HG02870 (cell line): ENCODE data around the gene ARIH2.
A peak's percentile ranks its signal among the peaks of the same experiment; 100 is the strongest.

ENCODE experiments used
- ATAC-seq: cut with Tn5 transposase; IDR thresholded peaks from one replicate; pipeline ENCODE4 v1.9.1; 2021; ENCODE audit warnings: mild to moderate bottlenecking, moderate library complexity; ENCODE audit not compliant: unreplicated experiment

ARIH2 gene

DNA sequence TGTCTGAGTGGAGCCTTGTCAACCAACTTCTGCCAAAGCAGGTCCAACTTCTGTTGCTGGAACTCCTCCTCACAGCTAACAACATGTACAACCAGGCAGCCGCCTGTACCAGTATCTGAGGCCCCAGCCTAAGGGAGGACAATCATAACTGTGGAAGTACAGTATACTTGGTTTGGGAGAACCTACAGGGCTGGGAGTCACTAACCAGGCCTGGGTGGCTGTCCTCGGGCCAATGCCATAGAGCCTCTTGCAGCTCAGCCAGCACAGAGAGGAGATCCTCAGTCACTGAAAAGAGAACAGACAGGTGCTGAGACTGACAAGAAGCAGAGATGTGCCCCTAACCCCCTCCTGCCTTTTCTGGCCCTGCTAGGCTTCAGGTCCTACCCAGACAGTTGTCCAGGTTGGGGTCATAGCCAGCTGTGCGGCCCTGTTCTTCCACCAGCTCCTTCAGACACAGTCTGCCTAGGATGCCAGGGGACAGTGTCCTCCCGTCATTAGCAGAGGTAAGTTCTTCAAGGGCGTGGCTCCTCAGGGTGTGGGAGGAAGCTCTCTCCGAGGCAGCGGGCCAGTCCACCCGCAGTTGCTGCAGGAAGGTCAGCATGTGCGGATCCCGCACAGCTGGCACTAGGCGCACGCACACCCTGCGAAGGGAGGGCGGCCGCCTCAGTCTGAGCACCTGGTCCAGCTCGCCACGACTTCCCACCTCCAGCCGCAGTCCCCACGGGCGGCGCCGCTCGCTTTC, 98.8 kb downstream of the ARIH2 start:
- ATAC-seq: no peak

DNA sequence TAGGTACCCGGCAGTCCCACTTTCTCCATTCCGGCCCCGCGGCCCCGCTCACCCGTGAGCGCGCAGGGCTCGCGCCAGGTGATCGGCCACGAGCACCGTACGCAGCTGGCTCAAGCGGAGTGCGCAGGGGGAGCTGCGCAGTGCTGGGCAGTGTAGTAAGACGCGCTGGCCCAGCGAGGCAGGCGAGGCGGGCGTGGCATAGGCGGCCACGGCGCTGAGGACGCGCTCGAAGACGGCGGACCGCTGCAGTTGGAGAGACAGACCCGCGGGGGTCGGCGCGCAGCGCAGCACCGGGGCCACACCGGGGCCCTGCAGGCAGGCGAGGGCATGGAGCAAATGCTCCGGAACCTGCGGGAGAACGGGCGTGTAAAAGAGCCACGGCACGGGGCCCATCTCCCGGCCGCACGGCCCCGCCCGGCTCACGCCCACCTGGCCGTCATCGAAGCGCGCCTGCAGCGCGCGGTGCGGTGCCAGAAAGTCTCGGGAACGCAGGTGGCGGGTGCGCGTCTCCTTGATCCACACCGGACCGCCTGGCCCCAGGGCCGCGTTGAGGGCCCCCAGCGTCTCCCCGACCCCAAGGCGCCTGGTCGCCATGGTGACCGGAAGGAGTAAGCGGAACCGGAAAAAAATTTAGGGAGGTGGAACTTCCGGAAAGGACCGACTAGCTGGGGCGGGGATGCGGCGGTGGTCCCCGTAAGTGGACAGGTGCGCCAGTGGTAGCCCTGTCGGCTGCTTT, 99.5 kb downstream of the ARIH2 start, which contains the start of gene DALRD3:
TSS of gene DALRD3 (minus strand) at position 610 of the 736 bp plus-strand sequence. CDS start at position 594, 16 bp downstream.
- no peak for ATAC-seq

DNA sequence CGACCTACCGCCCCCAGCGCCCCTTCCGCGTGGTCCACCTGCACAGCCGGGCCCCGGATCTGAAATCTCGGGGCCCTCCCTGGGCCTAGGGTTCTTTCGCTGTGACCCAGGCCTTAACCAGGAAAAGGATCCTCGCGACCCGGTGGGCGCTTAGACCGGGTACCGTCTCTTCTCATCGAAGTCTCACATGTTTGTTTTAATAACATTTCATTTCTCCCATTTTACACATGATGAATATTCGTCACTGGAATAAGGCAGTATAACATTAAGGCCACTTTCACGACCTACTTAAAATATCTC, 100.0 kb downstream of the ARIH2 start:
- ATAC-seq: no peak

DNA sequence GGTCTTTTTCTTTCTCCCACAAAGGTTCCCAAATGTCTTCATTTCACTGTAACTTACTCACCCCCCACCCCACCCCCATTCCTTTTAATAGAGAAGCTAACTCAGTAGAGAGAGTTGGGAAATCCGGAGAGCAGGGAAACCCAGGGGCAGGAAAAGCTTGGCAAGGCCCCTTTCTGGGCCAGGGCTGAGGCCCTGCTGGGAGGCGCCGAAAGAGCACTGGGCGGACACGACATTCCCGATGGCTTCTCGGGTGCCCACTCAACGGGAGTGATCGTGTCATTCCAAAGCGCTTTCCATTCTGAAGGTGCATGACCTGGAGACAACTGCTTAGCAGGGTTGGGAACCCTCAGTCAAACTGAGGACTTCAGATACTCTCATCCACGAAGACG, 101.3 kb downstream of the ARIH2 start:
- ATAC-seq: no peak

DNA sequence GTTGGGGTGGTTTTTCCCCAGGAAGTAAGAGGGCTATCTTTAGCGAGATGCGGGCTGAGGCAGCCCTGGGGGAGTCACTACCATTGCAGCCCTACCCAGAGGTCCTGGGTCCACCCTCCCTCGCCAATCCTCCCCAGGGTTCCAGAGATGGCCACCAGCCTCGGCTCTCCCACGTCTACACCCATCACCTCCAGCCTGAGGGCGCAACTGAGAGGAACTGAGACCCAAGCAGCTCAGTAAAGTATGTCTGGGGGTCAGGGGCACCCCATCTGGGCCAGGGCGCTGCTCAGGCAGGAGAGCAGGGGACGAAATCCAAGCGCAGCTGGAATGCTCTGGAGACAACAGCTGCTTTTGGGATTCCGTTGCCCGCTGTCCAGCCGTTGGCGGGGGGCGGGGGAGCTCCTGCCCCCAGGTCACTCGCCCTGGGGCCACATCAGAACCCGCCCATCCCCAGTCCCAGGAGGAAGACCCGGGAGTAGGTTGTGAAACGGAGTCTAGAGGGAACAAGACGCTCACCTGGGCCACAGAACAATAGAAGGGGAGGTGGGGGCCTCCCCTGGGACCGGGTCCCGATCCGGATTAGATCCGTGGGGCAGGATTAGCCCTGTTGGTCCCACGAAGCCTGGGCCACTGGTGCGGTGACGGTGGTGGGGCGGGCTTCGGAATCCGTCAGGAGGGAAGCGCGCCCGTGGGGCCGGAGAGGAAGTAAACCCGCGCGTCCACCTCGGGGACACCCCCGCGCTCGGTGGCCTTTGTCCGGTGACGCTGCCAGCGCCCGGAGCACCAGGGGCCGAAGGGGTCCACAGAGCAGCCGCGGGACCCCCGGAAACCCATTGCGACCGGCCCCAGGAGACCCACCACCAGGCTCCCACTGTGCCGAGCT, 101.9 kb downstream of the ARIH2 start:
- ATAC-seq: no peak

DNA sequence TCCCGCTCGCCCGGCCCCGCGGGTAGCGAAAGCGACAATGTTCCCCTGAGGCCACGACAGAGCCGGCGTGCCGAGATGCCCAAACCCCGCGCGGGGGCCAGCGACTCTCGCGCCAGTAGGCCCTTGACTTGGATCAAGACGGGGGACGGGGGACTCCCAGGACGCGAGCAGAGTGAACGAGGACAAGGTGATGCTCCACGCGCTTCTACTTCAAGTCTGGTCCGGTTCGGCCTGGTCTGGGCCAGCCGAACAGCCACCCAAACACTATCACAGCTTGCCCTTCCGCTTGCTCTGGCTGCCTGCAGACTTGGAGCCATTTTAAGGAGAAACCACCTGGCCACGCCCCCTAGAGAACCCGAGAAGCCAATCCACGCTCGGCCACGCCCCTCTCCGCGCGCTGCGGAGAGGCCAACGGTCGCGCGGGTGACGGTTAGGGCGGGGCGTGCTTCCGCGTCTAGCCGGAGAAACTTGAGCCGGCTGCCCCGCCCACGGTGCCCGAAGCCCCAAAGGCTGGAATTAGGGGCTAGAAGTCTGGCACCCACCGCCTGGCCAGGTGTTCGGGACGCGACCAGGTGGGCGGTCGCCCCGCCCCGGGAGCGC, 102.7 kb downstream of the ARIH2 start:
- ATAC-seq: peak; percentile 44

DNA sequence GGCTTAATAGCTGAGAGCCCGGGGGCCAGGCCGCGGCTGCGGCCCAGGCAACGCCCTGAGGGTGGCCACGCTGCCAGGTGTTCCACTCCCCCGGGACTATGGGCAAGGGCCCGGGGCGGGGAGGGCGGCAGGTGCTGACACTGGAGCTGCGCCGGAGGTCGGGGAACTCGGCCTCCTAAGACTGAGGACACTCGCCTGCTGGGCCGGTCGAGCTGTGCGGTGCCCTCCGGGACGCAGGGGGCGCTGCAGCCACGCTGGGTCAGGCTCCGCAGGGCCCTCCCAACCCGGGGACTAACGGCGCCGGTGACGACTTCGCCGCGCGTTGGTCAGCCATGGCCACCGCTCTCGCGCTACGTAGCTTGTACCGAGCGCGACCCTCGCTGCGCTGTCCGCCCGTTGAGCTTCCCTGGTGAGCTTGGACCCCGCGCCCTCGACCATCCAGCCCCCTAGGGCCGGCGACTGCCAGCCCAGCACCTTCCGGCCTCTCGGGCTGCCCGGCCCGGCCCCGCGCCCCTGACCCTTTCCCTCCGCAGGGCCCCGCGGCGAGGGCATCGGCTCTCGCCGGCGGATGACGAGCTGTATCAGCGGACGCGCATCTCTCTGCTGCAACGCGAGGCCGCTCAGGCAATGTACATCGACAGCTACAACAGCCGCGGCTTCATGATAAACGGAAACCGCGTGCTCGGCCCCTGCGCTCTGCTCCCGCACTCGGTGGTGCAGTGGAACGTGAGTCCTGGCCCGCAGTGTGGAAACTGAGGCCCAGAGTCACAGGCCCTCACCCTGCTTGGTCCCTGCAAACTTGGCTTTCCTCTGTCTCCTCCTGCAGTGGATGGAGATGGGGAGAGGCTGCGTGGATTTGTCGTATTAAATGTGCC, 103.4 kb downstream of the ARIH2 start, which contains the start of gene NDUFAF3:
TSS of gene NDUFAF3 (plus strand) at position 309 of the 875 bp plus-strand sequence. CDS start at position 333, 24 bp downstream.
- ATAC-seq: peak; percentile 48

DNA sequence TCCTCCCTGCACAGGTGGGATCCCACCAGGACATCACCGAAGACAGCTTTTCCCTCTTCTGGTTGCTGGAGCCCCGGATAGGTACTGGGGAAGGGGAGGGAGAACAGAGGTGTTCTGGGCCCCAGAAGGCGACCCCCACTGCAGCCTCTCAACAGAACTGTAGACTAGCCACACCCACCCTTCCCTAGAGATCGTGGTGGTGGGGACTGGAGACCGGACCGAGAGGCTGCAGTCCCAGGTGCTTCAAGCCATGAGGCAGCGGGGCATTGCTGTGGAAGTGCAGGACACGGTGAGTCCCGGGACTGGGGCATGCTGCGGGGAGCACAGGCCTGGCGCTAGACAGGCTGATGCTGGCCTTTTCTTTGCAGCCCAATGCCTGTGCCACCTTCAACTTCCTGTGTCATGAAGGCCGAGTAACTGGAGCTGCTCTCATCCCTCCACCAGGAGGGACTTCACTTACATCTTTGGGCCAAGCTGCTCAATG, 104.1 kb downstream of the ARIH2 start:
- no peak for ATAC-seq

DNA sequence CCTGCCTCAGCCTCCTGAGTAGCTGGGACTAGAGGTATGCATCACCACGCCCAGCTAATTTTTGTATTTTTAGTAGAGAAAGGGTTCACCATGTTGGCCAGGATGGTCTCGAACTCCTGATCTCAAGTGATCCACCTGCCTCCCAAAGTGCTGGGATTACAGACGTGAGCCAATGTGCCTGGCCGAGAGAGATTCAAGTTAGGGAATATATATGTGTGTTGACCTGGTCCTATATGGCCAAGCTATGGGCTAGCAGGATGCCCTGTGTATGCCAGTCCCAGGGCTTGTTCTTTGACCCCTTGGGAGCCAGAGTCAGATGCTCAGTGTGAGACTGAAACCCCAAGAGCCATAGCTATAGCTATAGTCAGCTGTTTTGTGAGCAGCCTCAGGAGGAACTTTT, 105.1 kb downstream of the ARIH2 start:
- ATAC-seq: no peak

DNA sequence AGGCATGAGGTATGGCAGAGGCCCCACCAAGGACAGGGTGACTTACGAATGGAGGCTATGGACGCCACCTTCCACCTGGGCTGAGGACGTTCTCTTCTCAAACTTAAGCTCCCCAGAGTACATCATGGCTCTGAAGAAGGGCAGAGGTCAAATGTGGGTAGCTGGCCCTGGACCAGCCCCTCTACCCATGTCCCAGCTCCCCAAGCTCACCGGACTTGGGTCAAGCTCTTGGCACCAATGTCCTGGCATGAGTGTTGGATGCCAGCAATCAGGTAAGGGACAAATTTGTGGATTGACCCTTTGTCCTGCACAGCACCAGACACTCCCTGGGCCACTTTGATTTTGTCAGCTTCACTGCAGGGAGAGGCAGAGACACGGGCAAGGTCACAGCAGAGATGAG, 105.8 kb downstream of the ARIH2 start:
- no peak for ATAC-seq

DNA sequence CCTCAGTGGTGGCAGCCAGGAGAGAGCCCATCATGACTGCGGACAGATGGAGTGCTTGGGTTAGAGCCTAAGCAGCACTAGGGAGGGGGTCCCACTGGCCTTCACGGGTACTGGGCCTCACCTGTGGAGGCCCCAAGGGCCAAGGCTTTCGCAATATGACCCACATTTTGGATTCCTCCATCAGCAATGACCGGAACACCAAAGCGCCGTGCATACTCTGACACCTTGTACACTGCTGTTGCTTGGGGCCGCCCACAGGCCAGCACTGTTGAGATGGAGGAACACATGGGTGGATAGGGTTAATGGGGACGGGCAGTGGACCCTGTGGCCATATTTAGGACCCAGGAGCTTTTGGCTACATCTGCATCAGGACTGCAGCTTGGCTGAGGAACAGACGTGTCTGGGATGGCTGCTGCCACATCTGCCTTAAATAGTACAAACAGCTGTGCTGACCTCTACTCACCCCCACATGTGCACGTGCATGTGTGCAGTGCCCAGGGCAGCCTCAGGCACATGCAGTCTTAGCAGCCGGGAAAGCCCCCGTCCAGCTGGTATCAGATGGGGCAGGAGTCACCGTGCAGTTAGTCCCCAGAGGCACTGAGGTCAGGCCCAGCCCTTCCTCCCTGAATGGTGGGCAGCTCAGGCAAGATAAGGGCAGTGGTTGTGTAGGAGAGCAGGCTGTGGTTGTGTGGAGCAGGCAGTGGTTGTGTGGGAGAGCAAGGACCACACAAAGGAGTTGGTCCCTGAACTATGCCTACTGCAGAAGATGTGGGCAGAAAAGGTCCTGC, 106.6 kb downstream of the ARIH2 start:
- no peak for ATAC-seq

DNA sequence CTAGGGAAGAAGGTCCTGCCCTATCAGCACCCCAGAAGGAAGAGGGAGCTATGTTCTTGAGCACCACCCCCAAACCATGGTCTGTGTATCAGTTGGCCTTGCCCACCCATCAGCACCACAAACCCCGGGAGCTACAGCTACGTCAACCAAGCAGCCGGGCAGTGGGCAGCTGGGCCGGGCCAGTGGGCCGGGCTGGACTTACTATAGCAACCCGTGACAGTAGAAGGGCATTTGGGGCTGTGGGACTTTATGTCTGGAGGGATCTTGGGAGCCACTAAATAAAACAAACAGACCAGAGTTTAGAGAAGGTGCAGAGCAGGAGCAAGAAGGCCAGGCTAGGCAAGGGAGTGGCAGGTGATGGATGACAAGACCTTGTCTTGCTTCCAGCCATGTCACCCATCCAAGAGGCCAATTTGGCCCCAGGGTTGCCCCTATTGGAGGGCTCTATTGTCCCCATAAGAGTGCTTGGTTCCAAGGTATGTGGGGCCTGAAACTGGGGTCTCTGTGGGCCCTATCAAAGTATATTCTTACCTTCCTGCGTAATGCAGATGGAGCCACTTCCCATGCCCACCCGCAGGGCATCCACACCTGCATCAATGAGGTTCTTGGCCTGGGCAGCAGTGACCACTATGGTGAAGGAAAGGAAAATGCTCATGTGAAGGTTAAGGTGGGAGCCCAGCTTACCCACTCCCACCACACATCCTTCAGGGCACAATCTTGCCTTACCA, 107.3 kb downstream of the ARIH2 start:
- ATAC-seq: no peak

DNA sequence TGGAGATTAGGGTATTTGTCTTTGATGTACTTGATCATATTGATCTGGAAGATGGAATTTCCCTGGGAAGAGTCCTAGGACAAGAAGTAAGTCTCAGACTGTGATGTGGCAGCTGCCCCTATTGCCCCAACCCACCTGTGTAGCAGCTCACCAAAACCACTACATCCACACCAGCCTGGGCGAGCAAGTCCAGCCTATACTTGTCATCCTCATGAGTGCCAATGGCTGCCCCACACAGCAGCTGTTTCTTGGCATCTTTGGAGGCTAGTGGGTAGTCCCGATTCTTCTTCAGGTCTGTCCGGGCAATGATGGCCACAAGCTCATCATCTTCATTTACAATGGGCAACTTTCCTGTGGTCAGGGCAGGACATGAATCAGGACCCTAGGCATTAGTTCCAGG, 107.9 kb downstream of the ARIH2 start:
- no peak for ATAC-seq

DNA sequence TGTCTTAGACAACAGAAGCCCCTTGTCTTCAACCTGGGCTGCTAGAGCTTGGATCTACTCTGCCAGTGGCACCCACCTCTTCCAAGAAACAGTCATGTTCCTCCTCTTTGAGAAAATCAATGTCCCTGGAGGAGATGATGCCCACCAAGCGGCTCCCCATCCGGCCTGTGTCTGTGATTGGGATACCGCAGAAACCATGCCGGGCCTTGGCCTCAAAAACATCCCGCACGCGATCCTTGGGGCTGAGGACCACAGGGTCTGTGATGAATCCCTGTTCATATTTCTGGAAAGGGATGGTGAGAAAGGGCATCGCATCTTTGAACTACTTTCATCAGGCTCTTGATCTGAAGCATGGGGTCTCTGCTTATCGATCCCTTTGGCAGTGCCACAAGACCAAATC, 109.0 kb downstream of the ARIH2 start:
- ATAC-seq: no peak

DNA sequence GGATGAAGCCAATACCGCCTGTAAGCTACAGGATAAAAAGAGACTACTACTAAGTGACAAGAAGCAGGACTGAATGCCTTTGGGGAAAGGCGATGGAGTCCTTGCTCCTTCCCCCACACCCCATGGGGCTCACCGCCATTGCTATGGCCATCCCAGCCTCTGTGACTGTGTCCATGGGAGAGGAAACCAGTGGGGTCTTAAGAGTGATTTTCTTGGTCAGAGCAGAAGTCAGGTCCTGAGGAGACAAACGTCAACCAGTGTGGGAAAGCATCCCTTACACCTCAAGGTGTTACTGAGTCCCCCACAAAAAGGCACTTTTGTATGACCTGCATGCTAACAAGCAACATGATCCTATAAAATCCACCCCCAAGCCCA, 109.6 kb downstream of the ARIH2 start:
- no peak for ATAC-seq

DNA sequence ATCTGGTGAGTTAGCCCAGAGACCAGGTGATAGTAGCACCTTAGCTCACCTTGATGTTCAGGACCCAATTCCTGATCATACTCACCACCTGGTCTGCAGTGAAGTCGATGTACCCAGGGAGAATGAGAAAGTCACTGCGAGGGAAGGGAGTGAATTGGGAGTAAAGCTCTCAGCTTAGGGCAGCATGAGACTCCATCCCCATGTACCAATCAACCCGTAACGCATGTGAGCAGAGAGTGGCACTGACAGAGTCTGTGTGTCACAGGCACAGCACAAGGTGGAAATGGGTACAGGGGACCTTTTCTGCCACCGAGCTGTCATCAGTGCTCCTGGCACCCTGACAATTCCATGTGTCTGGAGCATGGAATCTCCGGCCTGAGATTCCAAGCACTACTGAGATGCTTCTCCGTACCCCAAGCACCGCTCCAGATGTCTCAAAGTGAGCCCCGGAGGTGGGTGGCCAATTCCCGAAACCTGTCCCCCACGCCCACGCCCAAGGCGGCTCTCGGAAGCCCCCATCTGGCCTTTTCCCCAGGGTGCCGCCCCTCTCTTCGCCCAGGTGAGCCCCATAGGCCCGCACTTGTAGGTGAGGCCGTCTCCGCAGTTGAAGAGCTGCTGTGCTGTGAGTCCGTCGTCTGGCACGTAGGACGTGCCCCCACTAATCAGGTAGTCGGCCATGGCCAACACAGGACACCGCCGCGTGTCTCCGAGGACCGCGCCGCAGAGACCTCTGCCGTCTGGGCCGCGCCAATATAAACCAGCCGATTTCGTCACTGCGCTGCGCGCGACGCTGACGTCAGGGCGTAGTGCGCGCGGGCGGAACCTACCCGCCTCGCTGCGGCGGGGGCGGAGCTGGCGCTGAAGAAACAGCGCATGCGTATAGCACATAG, 110.3 kb downstream of the ARIH2 start, which contains the start of gene IMPDH2:
TSS of gene IMPDH2 (minus strand) at position 726 of the 890 bp plus-strand sequence. CDS start at position 678, 48 bp downstream.
- peak; percentile 88 for ATAC-seq

DNA sequence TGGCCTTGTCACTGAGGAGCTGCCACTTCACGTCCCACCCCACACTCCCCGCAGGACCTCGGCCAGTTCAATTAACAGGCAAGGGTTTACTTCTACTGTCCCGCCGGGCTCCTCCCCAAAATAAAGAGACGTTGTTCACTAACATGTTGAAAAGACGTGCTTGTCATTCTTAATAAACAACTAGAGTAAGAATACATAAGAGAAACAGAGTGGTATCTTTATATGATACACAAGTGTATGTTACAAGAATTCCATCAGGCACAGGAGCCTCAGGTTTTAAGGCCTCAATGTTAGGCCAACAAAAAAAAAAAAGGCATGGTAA, 110.9 kb downstream of the ARIH2 start:
- no peak for ATAC-seq

DNA sequence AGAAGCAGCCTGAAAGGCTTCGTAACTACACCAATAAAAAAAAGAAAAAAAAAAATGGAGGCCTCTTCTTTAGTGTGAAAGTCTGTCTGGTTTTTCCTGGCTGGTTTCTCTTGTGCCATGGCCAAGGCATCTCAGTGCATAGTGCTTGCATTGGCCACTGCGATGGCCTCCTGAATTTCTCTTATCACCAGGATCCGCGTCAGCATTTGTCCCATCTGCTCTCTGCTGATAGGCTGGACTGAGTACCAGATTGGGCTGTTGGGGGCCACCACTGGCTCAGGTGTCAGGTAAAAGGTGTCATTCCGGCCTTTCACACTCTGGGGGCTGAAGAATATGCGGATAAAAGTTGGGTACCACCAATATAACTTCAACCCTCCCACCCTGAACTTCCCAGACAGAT, 111.7 kb downstream of the ARIH2 start:
- no peak for ATAC-seq
